ENCODE measurements around the gene TEX26. TPM values are rescaled to one million over a fixed set of nuclear protein-coding genes. Genes with fewer than 3 reads are reported as not detected.

The TEX26 gene
- total RNA-seq, 1 donor from 2014 or later = not detected

GRCh38 chr13:30982506-30982905 is 50.0 kb downstream of the TEX26 start:
- no peak for TF ChIP-seq CTCF (IDR thresholded peaks at IDR 0.05)
- Histone ChIP-seq H3K27me3 (no peaks in the 10 kb centered on the region), H3K4me3 (no peak overlapping the region), H3K4me1 (peaks cover 0 to 12% of the 10 kb centered on the region in 2 donors), H3K27ac (no peak overlapping the region), H3K9me3 (no peaks in the 10 kb centered on the region), H3K36me3 (no peaks in the 10 kb centered on the region)
- DNase-seq (ENCODE audit: low spot score in 2 of 2) = no peak
- intact Hi-C loops (cut with DNase I) = no loop called here

GRCh38 chr13:30982906-30983305 is 50.5 kb downstream of the TEX26 start:
- Histone ChIP-seq H3K4me3 (no peak overlapping the region), H3K27ac (no peak overlapping the region), H3K27me3 (no peaks in the 10 kb centered on the region), H3K9me3 (no peaks in the 10 kb centered on the region), H3K36me3 (no peaks in the 10 kb centered on the region), H3K4me1 (peaks cover 0 to 10% of the 10 kb centered on the region in 2 donors)
- no peak for DNase-seq (ENCODE audit: low spot score in 2 of 2)
- intact Hi-C loops (cut with DNase I) = no loop called here
- TF ChIP-seq CTCF (IDR thresholded peaks at IDR 0.05) = no peak

- Histone ChIP-seq H3K27me3 (no peaks in the 10 kb centered on the region), H3K4me1 (peaks cover 0 to 4% of the 10 kb centered on the region in 2 donors), H3K36me3 (no peaks in the 10 kb centered on the region), H3K9me3 (no peaks in the 10 kb centered on the region), H3K4me3 (no peak overlapping the region), H3K27ac (no peak overlapping the region)
- DNase-seq (ENCODE audit: low spot score in 2 of 2) = no peak
- intact Hi-C loops (cut with DNase I) = no loop called here
- TF ChIP-seq CTCF (IDR thresholded peaks at IDR 0.05) = no peak
Observed at GRCh38 chr13:30983431-30983830, 51.0 kb downstream of the TEX26 start.

GRCh38 chr13:30984620-30985019 is 52.2 kb downstream of the TEX26 start:
- Histone ChIP-seq H3K4me1 (no peaks in the 10 kb centered on the region), H3K4me3 (no peak overlapping the region), H3K27me3 (no peaks in the 10 kb centered on the region), H3K36me3 (no peaks in the 10 kb centered on the region), H3K9me3 (no peaks in the 10 kb centered on the region), H3K27ac (no peak overlapping the region)
- intact Hi-C loops (cut with DNase I) = no loop called here
- no peak for DNase-seq (ENCODE audit: low spot score in 2 of 2)
- TF ChIP-seq CTCF (IDR thresholded peaks at IDR 0.05) = no peak

GRCh38 chr13:30985637-30986205 is 53.3 kb downstream of the TEX26 start:
- no peak for TF ChIP-seq CTCF (IDR thresholded peaks at IDR 0.05)
- Histone ChIP-seq H3K4me1 (no peaks in the 10 kb centered on the region), H3K4me3 (no peak overlapping the region), H3K27me3 (no peaks in the 10 kb centered on the region), H3K36me3 (no peaks in the 10 kb centered on the region), H3K27ac (no peak overlapping the region), H3K9me3 (no peaks in the 10 kb centered on the region)
- no peak for DNase-seq (ENCODE audit: low spot score in 2 of 2)
- intact Hi-C loops (cut with DNase I) = no loop called here

- Histone ChIP-seq H3K36me3 (no peaks in the 10 kb centered on the region), H3K9me3 (no peaks in the 10 kb centered on the region), H3K4me3 (no peak overlapping the region), H3K27me3 (no peaks in the 10 kb centered on the region), H3K27ac (no peak overlapping the region), H3K4me1 (no peaks in the 10 kb centered on the region)
- intact Hi-C loops (cut with DNase I) = no loop called here
- no peak for DNase-seq (ENCODE audit: low spot score in 2 of 2)
- TF ChIP-seq CTCF (IDR thresholded peaks at IDR 0.05) = no peak
Observed at GRCh38 chr13:30991184-30991583, 58.7 kb downstream of the TEX26 start.
